Panc1 (cell line): ENCODE measurements around the gene JPH3. TPM values are rescaled to one million over a fixed set of nuclear protein-coding genes. Genes with fewer than 3 reads are reported as not detected.

ENCODE experiments used
- ATAC-seq: fragments of 200-7000 bp; cut with Tn5 transposase; 2 replicates; pipeline ENCODE4 v1.9.1; 2020; ENCODE audit warnings: mild to moderate bottlenecking, moderate library complexity
- BruUV-seq: library from RNA; stranded (reverse); fragments of 400-500 nt; replicated peaks from 2 replicates; lab custom pipeline; 2021; lab: Mats Ljungman, UMichigan
- CTCF ChIA-PET: fragments of 300-600 bp; sonication (Branson Sonifier 250); formaldehyde crosslinking; loops from one replicate; lab custom pipeline; 2022; ENCODE audit warnings: antibody characterized with exemption; lab: Charles Lee
- POLR2A ChIA-PET: fragments of 300-600 bp; sonication (Branson Sonifier 250); formaldehyde crosslinking; loops from one replicate; lab custom pipeline; 2022; ENCODE audit warnings: antibody characterized with exemption; lab: Charles Lee
- DNase-seq: peaks from one replicate; pipeline ENCODE4 v3.0.0-alpha.2; 2010; ENCODE audit warnings: low read depth, low spot score
- H3K27ac ChIP-seq: 2 replicates; pipeline ENCODE4 v1.5.1; 2011; ENCODE audit warnings: mild to moderate bottlenecking, low read length, inconsistent platforms
- H3K27me3 ChIP-seq: fragments of 200-500 bp; sonication (Bioruptor generic); 2 replicates; pipeline ENCODE4 v1.6.0; 2014; ENCODE audit warnings: low read length, inconsistent platforms; ENCODE audit not compliant: control insufficient read depth, insufficient read depth
- H3K36me3 ChIP-seq: fragments of 200-500 bp; sonication (Bioruptor generic); 2 replicates; pipeline ENCODE4 v1.5.1; 2014; ENCODE audit warnings: inconsistent platforms, mild to moderate bottlenecking, low read length, moderate library complexity; ENCODE audit not compliant: control insufficient read depth, insufficient read depth
- H3K4me1 ChIP-seq: 2 replicates; pipeline ENCODE4 v1.5.1; 2011; ENCODE audit warnings: inconsistent platforms, mild to moderate bottlenecking, low read length, moderate library complexity; ENCODE audit not compliant: control insufficient read depth, insufficient read depth
- H3K4me3 ChIP-seq, 2 experiments: 2 replicates each; pipeline ENCODE4 v1.5.1; 2011 to 2012; ENCODE audit warnings: low read depth in 2 of 2, low read length in 2 of 2, mild to moderate bottlenecking in 2 of 2, inconsistent platforms in 1 of 2, moderate library complexity in 1 of 2
- H3K9me3 ChIP-seq: fragments of 200-500 bp; sonication (Bioruptor generic); 2 replicates; pipeline ENCODE4 v1.5.1; 2014; ENCODE audit warnings: low read depth, mild to moderate bottlenecking, inconsistent platforms, low read length, moderate library complexity; ENCODE audit not compliant: control insufficient read depth, insufficient read depth
- CTCF ChIP-seq: fragments of 450-650 bp; IDR thresholded peaks from 2 replicates; pipeline ENCODE4 v1.5.1; 2017; ENCODE audit warnings: mild to moderate bottlenecking
- POLR2AphosphoS5 ChIP-seq: IDR thresholded peaks from 2 replicates; pipeline ENCODE4 v1.6.1; 2012; ENCODE audit warnings: mild to moderate bottlenecking, low read depth, low read length, moderate library complexity
- REST ChIP-seq, 2 experiments: IDR thresholded peaks; 2 replicates each; pipeline ENCODE4 v1.6.1; 2011 to 2012; ENCODE audit warnings: low read depth in 2 of 2, control low read depth in 1 of 2, low read length in 1 of 2, mild to moderate bottlenecking in 1 of 2, moderate library complexity in 1 of 2; ENCODE audit not compliant: insufficient read depth in 1 of 2
- SIN3A ChIP-seq: IDR thresholded peaks from 2 replicates; pipeline ENCODE4 v1.6.1; 2012; ENCODE audit warnings: low read depth, mild to moderate bottlenecking, low read length, moderate library complexity, borderline replicate concordance; ENCODE audit not compliant: insufficient read depth
- TCF7L2 ChIP-seq: IDR thresholded peaks from 2 replicates; pipeline ENCODE4 v1.6.1; 2011; ENCODE audit warnings: mild to moderate bottlenecking, low read depth, low read length, inconsistent platforms
- in situ Hi-C: cut with HindIII; loops from 2 replicates; pipeline ENCODE4 v1.10.0; 2016; ENCODE audit warnings: low sequenced_read_pairs, low pct_unique_long_range_greater_than_20kb
- intact Hi-C: fragments of 100-400 bp; cut with micrococcal nuclease; formaldehyde crosslinking; loops from one replicate; pipeline ENCODE4 v1.10.0; 2022; ENCODE audit not compliant: unreplicated experiment
- total RNA-seq: library from RNA; stranded (reverse); gene quantifications from one replicate; pipeline ENCODE4 v1.2.1, GENCODE V29; 2021; ENCODE audit not compliant: unreplicated experiment

Gene JPH3
- total RNA-seq, 1 experiment from 2014 or later, result 1.2 TPM

- POLR2A ChIA-PET, result no interaction called here
- intact Hi-C loops (no loop called here), in situ Hi-C loops (no loop called here)
- Histone ChIP-seq H3K36me3 (no peaks in the 10 kb centered on the region), H3K27ac (no peak overlapping the region), H3K9me3 (no peaks in the 10 kb centered on the region), H3K27me3 (no peaks in the 10 kb centered on the region), H3K4me1 (no peaks in the 10 kb centered on the region), H3K4me3 (no peak overlapping the region)
- BruUV-seq, result no TSS peak
- no peak for TF ChIP-seq POLR2AphosphoS5
- no peak for TF ChIP-seq REST (IDR thresholded peaks at IDR 0.05; ENCODE audit: insufficient read depth in 1 of 2, low read depth in 2 of 2, low read length in 1 of 2)
- no peak for TF ChIP-seq TCF7L2
- no peak for TF ChIP-seq SIN3A
- no peak for TF ChIP-seq CTCF
- CTCF ChIA-PET, result no interaction called here
- ATAC-seq (no peak), DNase-seq (no peak)
These were observed 75.5 kb downstream of the JPH3 start for GRCh38 chr16:87677830-87678229.

GRCh38 chr16:87678618-87679017, 76.3 kb downstream of the JPH3 start:
- no peaks in the 10 kb centered on the region for H3K27me3 ChIP-seq
- in situ Hi-C loops, result no loop called here
- H3K27ac ChIP-seq, result no peak overlapping the region
- no peaks in the 10 kb centered on the region for H3K36me3 ChIP-seq
- ChIA-PET POLR2A (no interaction called here), CTCF (no interaction called here)
- no TSS peak for BruUV-seq
- no peaks in the 10 kb centered on the region for H3K9me3 ChIP-seq
- H3K4me1 ChIP-seq, result no peaks in the 10 kb centered on the region
- no peak overlapping the region for H3K4me3 ChIP-seq
- ATAC-seq (no peak), DNase-seq (no peak)
- TF ChIP-seq REST (IDR thresholded peaks at IDR 0.05; ENCODE audit: insufficient read depth in 1 of 2, low read depth in 2 of 2, low read length in 1 of 2) (no peak), TCF7L2 (no peak), CTCF (no peak), SIN3A (no peak), POLR2AphosphoS5 (no peak)
- intact Hi-C loops, result no loop called here
